OCI-M2 (cell line): Measurements from ENCODE around the gene KIAA1671.

Experiments used
- DNase-seq: peaks from one replicate; lab custom pipeline; 2025; ENCODE audit not compliant: unreplicated experiment; lab: John Stamatoyannopoulos, UW

Gene KIAA1671

GRCh38 chr22:25013607-25014006 is 61.1 kb downstream of the KIAA1671 start:
- no peak for DNase-seq

GRCh38 chr22:25014896-25015755 is 62.6 kb downstream of the KIAA1671 start:
- no peak for DNase-seq

- no peak for DNase-seq
Measured at GRCh38 chr22:25016311-25016710, 63.8 kb downstream of the KIAA1671 start.

GRCh38 chr22:25018009-25018408 is 65.5 kb downstream of the KIAA1671 start:
- no peak for DNase-seq

- no peak for DNase-seq
Measured at GRCh38 chr22:25019427-25020184, 67.1 kb downstream of the KIAA1671 start.

GRCh38 chr22:25021409-25021808 is 68.9 kb downstream of the KIAA1671 start:
- no peak for DNase-seq

GRCh38 chr22:25021976-25022711 is 69.6 kb downstream of the KIAA1671 start:
- DNase-seq, result no peak

- DNase-seq, result no peak
Measured at GRCh38 chr22:25023879-25024278, 71.4 kb downstream of the KIAA1671 start.

- no peak for DNase-seq
Measured at GRCh38 chr22:25024895-25025294, 72.4 kb downstream of the KIAA1671 start.

- DNase-seq, result no peak
Measured at GRCh38 chr22:25025491-25026400, 73.2 kb downstream of the KIAA1671 start.

GRCh38 chr22:25027043-25027906 is 74.8 kb downstream of the KIAA1671 start:
- no peak for DNase-seq

GRCh38 chr22:25027959-25028840 is 75.7 kb downstream of the KIAA1671 start:
- no peak for DNase-seq

- DNase-seq, result no peak
Measured at GRCh38 chr22:25028841-25029141, 76.3 kb downstream of the KIAA1671 start.

- no peak for DNase-seq
Measured at GRCh38 chr22:25029181-25029580, 76.7 kb downstream of the KIAA1671 start.

GRCh38 chr22:25030636-25031035 is 78.1 kb downstream of the KIAA1671 start:
- DNase-seq, result no peak

- no peak for DNase-seq
Measured at GRCh38 chr22:25032066-25032465, 79.5 kb downstream of the KIAA1671 start.

- DNase-seq, result no peak
Measured at GRCh38 chr22:25035715-25036114, 83.2 kb downstream of the KIAA1671 start.

GRCh38 chr22:25038239-25038638 is 85.7 kb downstream of the KIAA1671 start:
- DNase-seq, result no peak

GRCh38 chr22:25038771-25039170 is 86.3 kb downstream of the KIAA1671 start:
- no peak for DNase-seq
